Measurements from ENCODE around the gene PLXNA4.
"Not testable (repeated sequence)": the region's sequence is repeated elsewhere in the genome, so short reads cannot be mapped to it uniquely, and the experiment has no call there.

The PLXNA4 gene

GRCh38 chr7:132410385-132410784 lies 165.9 kb downstream of the PLXNA4 start:
- FAIRE-seq, result no peak

GRCh38 chr7:132407764-132408163 lies 168.5 kb downstream of the PLXNA4 start:
- no peak for FAIRE-seq

DNA sequence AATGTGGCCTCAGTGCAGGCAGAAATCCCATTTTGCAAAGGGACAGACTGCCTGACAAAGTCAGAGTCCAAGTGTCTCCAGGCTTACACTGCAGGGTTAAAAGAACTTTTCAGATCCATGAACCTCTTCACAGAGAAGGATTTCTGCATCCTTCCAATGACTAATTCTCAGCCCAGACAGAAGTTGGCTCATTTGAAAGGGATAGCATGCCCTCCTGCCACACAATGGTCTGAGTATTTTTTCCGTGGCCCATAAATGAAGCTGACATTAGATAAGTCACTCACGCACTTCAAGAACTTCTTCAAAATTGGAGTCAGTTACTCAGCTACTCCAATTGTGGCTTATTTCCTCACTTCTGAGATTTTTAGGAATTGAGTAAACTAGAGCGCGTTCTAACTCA lies 170.2 kb downstream of the PLXNA4 start:
- no peak for FAIRE-seq

GRCh38 chr7:132404261-132404660 lies 172.0 kb downstream of the PLXNA4 start:
- FAIRE-seq, result no peak

DNA sequence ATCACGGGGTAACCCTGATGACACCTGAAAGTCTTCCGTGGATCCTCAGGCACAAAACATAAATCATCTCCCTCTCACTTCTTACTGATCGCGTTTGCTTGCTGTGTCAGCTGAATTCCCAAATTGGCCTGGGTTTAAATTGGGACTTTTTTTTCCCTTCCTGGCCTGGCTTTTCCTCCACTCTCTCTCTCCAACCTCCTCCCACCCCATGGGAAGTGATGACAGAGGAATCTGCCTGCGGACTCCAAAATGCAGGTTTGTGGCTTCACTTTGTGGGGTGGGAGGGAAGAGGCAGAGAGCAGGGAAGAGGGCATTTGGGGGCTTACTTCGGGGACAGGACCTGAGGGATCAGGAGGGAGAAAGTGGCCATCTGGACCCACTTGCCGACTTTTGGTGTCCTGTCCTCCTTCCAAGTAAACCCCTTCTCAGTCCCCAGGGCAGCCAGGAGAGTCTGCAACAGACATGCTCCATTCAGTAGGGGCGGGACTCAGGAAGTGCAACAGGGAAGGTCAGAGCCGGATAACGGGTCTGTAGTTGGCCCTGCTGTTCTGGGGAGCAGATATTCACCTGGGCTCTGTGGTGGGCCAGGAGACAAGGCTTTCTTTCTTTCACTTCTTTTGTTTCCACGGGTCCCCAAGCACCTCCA lies 172.7 kb downstream of the PLXNA4 start:
- no peak for FAIRE-seq

DNA sequence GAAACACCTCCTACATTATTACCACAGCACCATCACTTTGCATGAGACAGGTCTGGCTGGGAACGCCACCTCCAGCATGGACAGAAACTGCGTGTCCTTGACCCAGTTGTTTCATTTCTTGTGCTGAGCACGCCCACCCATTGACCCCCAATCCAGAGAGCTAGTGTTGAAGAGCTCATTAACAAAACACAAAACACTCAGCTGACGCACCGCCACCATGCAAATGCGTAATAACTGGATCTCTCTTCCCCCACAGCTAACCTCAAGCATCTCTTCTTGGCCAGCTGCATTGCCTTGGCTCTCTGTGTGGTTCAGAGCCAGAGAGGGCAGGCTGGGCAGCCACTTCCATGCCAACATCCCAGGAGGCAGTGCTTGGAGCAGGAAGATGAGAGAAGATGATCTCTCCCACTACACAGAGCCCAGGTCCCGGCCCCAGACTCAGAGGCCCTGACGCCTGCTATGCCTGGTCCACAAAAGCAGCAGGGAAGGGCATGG lies 173.5 kb downstream of the PLXNA4 start:
- FAIRE-seq, result no peak

DNA sequence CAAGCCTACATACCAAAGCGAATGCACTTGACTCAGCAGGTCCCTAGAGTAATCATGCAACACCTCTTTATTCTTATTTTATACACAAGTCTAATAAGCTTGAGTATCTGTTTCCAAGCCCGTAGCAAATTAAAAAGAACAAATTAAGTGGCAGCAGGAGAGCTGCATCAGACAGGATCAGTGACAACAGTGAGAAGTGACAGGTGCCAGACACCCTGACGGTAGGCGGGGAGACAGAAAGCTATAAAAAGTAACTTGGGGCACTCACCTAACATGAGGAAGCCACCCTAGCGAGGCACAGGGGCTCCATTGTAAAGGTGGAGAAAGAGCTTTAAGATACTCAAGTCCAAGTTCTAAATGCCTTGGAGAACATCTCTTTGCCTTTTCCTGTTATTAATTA lies 174.2 kb downstream of the PLXNA4 start:
- FAIRE-seq, result no peak

GRCh38 chr7:132400561-132401142 lies 175.6 kb downstream of the PLXNA4 start:
- no peak for FAIRE-seq

GRCh38 chr7:132399367-132399766 lies 176.9 kb downstream of the PLXNA4 start:
- no peak for FAIRE-seq

DNA sequence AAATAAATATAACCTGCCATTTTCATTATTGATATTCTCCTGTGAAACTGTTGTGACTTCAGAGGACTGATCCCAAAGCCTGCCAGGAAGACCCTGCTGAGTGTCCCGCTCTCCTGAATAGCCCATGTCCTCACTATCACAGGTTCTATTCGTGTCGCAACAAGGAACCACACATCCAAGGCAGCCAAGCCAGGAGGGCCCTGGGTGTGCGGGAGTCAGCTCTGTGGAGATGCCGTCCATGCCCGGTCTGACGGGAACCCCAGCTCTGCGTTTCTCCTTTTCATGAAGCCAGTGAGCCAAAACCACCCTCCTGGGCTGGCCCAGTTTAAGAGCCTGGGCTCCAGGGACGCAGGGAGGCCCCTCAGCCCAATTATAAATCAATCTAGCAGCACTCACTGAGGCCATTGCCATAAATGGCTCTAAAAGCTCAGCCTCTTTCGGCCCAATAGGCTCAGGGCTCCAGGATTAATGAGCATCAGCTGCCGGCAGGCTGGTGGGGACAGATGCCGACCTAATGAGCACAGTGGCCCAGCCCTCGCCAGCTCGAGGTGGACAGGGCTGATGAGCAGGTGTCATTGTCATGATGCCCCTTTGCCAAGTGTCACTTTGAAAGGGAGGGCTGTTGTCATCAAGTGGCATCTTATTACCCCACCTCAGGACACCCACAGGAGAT lies 177.9 kb downstream of the PLXNA4 start:
- FAIRE-seq, result no peak

GRCh38 chr7:132397070-132397469 lies 179.2 kb downstream of the PLXNA4 start:
- no peak for FAIRE-seq

GRCh38 chr7:132395361-132395760 lies 180.9 kb downstream of the PLXNA4 start:
- FAIRE-seq, result no peak

DNA sequence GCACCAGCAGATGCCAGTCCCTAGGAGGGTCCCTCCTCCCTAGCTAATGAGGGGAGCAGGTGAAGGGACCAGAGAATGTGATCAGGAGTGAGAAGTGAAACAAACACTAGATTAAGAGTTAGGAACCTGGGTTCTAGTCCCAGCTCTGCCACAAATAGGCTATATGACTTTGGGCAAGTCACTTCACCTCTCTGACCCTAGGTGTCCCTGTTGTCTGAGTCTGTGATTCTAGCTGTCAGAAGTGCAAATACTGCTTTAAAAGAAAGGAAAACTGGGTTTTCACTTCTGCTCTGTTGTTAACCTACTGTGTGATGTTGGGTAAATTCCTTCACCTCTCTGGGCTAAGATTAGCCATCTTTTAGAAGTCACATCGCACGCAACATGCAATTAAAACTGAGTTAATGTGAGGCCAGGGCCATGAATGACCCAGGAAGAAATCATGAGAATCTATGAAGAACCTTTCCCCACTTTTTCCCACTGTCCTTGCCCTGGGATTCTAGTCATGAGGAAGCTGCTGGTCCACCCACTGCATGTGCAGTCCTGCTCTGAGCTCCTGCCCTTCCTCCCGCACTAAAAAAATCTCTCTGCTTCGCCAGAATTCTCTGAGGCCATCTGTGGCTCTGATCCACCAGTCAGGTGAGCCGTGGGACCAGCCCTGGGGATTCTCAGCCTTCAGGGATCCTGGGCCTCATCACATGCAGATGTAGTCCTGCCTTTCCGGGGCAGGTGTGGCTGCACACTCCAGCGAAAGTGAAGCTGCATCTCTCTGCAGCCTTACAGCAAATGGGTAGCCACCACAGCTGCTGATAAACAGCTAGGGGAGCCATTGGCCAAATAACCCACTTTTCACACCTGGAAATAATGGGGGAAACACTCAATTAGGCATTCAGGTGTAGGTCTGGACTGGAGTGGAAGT lies 181.7 kb downstream of the PLXNA4 start:
- no peak for FAIRE-seq

DNA sequence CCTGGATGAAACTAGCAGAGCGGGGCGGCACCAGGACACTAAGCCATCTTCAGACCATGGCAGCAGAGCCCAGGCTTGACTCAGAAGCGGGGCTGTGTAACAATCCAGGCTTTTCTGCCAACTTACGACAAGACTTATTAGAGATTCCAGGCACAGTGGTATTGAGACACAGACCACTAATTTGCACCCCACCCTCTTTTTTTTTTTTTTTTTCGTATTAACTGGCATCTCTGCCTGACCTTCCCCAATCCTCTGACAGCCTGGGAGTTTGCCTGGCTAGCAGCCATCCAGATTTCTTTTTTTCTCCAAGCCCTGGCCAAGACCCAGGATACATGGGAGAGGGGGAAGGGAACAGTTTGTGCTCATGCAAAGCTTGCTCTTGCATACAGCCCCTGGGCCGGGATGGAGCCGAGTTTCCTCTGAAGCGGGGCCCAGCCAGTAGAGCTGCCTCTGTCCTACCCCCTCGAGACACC lies 182.4 kb downstream of the PLXNA4 start:
- no peak for FAIRE-seq

- no peak for FAIRE-seq
Measured at GRCh38 chr7:132392713-132393112, 183.6 kb downstream of the PLXNA4 start.

- no peak for FAIRE-seq
Measured at GRCh38 chr7:132390705-132391104, 185.6 kb downstream of the PLXNA4 start.

DNA sequence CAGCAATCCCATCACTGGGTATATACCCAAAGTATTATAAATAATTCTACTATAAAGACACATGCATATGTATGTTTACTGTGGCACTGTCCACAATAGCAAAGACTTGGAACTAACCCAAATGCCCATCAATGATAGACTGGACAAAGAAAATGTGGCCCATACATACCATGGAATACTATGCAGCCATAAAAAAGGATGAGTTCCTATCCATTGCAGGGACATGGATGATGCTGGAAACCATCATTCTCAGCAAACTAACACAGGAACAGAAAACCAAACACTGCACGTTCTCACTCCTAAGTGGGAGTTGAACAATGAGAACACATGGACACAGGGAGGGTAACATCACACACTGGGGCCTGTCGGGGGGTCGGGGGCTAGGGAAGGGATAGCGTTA lies 186.2 kb downstream of the PLXNA4 start:
- FAIRE-seq, result not testable (repeated sequence)

GRCh38 chr7:132388688-132389087 lies 187.6 kb downstream of the PLXNA4 start:
- FAIRE-seq, result no peak

GRCh38 chr7:132387596-132387995 lies 188.7 kb downstream of the PLXNA4 start:
- FAIRE-seq, result no peak

DNA sequence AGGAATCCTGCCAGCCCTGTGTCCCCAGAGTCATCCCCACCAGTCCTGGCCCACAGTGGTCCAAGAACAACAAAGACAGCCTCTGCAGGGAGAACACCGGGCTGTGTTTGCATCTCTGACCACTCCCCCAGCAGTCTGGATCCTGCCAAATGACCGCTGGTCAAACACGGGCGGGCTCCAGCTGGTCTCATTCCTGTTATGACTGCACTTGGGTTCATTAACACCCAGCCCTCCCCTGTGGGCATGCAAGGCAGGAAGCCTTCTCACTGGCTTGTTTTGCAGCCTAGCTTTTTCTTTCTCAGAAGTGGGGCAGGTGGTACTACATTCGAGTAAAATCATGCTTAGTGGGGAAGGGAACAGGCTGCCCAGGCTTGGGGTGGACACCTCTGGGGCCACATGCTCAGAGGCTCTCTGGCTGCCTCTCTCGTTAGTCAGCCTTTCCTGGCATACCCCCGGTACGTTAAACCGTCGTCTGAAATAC lies 190.0 kb downstream of the PLXNA4 start:
- no peak for FAIRE-seq

GRCh38 chr7:132383962-132384361 lies 192.3 kb downstream of the PLXNA4 start:
- FAIRE-seq, result no peak

DNA sequence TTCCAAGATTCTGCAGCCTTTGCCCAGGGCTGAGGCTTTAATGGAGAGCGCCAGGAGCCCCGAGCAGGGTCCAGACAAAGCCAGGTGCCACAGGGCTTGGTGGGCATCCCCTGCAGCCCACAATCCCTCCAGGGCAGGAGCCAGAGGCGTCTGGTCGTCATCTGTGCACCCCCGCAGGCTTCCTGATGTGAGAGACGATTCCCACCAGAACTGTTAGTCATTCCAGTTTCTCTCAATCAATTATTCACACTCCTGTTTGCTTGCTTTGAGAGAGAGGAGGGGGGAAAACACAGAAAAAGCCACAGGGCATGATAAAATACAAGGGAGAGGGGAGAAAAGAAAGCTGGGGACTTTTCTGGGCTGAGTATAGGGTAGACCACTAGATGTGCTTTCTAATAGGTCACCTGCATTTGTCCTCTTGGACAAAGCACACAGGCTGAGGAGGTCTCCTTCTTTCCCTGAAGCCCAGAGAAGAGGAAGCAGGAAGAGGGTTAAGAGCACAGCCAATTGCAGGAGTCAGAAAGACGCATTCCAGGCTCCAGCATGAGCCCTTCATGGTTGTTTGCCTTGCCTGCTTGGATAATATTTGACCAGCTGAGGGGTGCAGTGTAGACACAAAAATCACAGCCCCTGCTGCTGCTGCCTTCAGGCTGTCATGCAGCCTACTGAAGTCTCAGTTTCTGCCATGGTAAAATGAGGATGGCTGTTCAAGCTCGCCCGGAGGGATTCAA lies 194.4 kb downstream of the PLXNA4 start:
- no peak for FAIRE-seq
